K562 (cell line): ENCODE measurements around the gene DNAJB2. TPM values are rescaled to one million over a fixed set of nuclear protein-coding genes. Genes with fewer than 3 reads are reported as not detected.

Source experiments
- ATAC-seq: fragments of 200-7000 bp; cut with Tn5 transposase; 3 replicates; pipeline ENCODE4 v1.9.1; 2020; ENCODE audit warnings: moderate library complexity
- BruUV-seq: library from RNA; stranded (reverse); fragments of 400-500 nt; replicated peaks from 2 replicates; lab custom pipeline; 2021; lab: Mats Ljungman, UMichigan
- CTCF ChIA-PET: fragments of 300-600 bp; formaldehyde crosslinking; extraction: SDS; loops from one replicate; lab custom pipeline; 2021; ENCODE audit warnings: low intra/inter-chr PET ratio; lab: Yijun Ruan, JAX
- POLR2A ChIA-PET: fragments of 300-600, 350-650 bp; sonication (Branson Sonifier 250); formaldehyde crosslinking; extraction: SDS; loops from one replicate; lab custom pipeline; 2021; ENCODE audit warnings: antibody characterized with exemption, inconsistent platforms; lab: Yijun Ruan, JAX
- DNase-seq, 4 experiments: peaks; one replicate each; pipeline versions ENCODE4 v3.0.0 to v3.0.0-alpha.2; 2011 to 2018; ENCODE audit warnings: low spot score in 3 of 4, mixed read lengths in 3 of 4; ENCODE audit errors: extremely low read depth in 1 of 4
- FAIRE-seq: peaks from 2 replicates; lab custom pipeline; 2011; peaks lifted over from hg19 to GRCh38; lab: Jason Lieb, UNC
- H2AFZ ChIP-seq: 2 replicates; pipeline ENCODE4 v1.6.0; 2011; ENCODE audit warnings: low read depth, low read length, control low read depth, inconsistent platforms
- H3K27ac ChIP-seq: fragments of 200-600 bp; 3 replicates; pipeline ENCODE4 v1.8.0; 2011; ENCODE audit warnings: low read depth, mild to moderate bottlenecking, control low read depth, inconsistent platforms, low read length, moderate library complexity, mixed read lengths; ENCODE audit errors: extremely low read depth
- H3K27me3 ChIP-seq, 2 experiments: fragments of 300-600 bp in 1 of 2; 2 replicates in 1 of 2; 3 replicates in 1 of 2; pipeline versions ENCODE4 v1.6.0 to v1.8.0; 2011; ENCODE audit warnings: inconsistent platforms in 2 of 2, low read length in 2 of 2, mild to moderate bottlenecking in 1 of 2, mixed read lengths in 1 of 2, moderate library complexity in 1 of 2; ENCODE audit not compliant: control insufficient read depth in 2 of 2, insufficient read depth in 2 of 2
- H3K36me3 ChIP-seq: fragments of 300-600 bp; 3 replicates; pipeline ENCODE4 v1.8.0; 2011; ENCODE audit warnings: mild to moderate bottlenecking, low read length, inconsistent platforms; ENCODE audit not compliant: control insufficient read depth, insufficient read depth
- H3K4me1 ChIP-seq, 2 experiments: fragments of 200-600 bp in 1 of 2; replicated peaks in 1 of 2; 2 replicates in 1 of 2; 3 replicates in 1 of 2; pipeline versions ENCODE4 v1.5.1 to v1.8.0; 2011; ENCODE audit warnings: inconsistent platforms in 2 of 2, low read length in 2 of 2, mild to moderate bottlenecking in 1 of 2, mixed read lengths in 1 of 2, moderate library complexity in 1 of 2; ENCODE audit not compliant: control insufficient read depth in 2 of 2, insufficient read depth in 2 of 2
- H3K4me2 ChIP-seq: 2 replicates; pipeline ENCODE4 v1.6.1; 2011; ENCODE audit warnings: low read length, control low read depth, inconsistent platforms, mixed read lengths; ENCODE audit not compliant: insufficient read depth
- H3K4me3 ChIP-seq: fragments of 200-600 bp; sonication (generic), shearing (Covaris generic); 2 replicates; pipeline ENCODE4 v1.5.1; 2016; ENCODE audit warnings: control low read depth, inconsistent platforms
- H3K79me2 ChIP-seq: fragments of 200-600 bp; 3 replicates; pipeline ENCODE4 v1.8.0; 2011; ENCODE audit warnings: low read length, inconsistent platforms; ENCODE audit not compliant: control insufficient read depth, insufficient read depth
- H3K9ac ChIP-seq, 2 experiments: 2 replicates each; pipeline versions ENCODE4 v1.6.0 to v1.6.1; 2011; ENCODE audit warnings: low read depth in 2 of 2, low read length in 2 of 2, control low read depth in 1 of 2, inconsistent platforms in 1 of 2, mild to moderate bottlenecking in 1 of 2, mixed read lengths in 1 of 2; ENCODE audit not compliant: insufficient read depth in 1 of 2
- H3K9me1 ChIP-seq: one replicate; pipeline ENCODE4 v1.6.0; 2011; ENCODE audit warnings: inconsistent platforms, mild to moderate bottlenecking, low read length, moderate library complexity; ENCODE audit not compliant: control insufficient read depth, insufficient read depth
- H3K9me3 ChIP-seq: replicated peaks from 2 replicates; pipeline ENCODE4 v1.5.1; 2011; ENCODE audit warnings: low read depth, low read length, inconsistent platforms; ENCODE audit not compliant: control insufficient read depth, insufficient read depth
- H4K20me1 ChIP-seq: replicated peaks from 2 replicates; pipeline ENCODE4 v1.6.1; 2011; ENCODE audit warnings: low read length, inconsistent platforms, mixed read lengths; ENCODE audit not compliant: control insufficient read depth, insufficient read depth
- ETV5 ChIP-seq: sonication (generic); formaldehyde crosslinking; IDR thresholded peaks from 2 replicates; pipeline ENCODE4 v1.4.0; 2020; ENCODE audit warnings: low read depth, mild to moderate bottlenecking, missing genetic modification reagents
- HMBOX1 ChIP-seq: sonication (generic); IDR thresholded peaks from 2 replicates; pipeline ENCODE4 v1.6.1; 2016
- POLR2G ChIP-seq: fragments of 200-400 bp; formaldehyde crosslinking; IDR thresholded peaks from 2 replicates; pipeline ENCODE4 v1.6.1; 2017; ENCODE audit warnings: low read depth, mild to moderate bottlenecking, antibody characterized with exemption, low read length, moderate library complexity
- RBFOX2 ChIP-seq: fragments of 200-400 bp; formaldehyde crosslinking; IDR thresholded peaks from 2 replicates; pipeline ENCODE4 v1.6.1; 2017; ENCODE audit warnings: low read depth, mild to moderate bottlenecking, low read length, moderate library complexity
- WGBS: fragments of 100-300 bp; shearing (Covaris generic); methylation state at CpG from one replicate; pipeline ENCODE4 v1.1.6; 2016; ENCODE audit warnings: low coverage, mixed read lengths; ENCODE audit not compliant: insufficient coverage; ENCODE audit errors: missing lambda C conversion rate; 5-methylcytosine and 5-hydroxymethylcytosine counted together
- in situ Hi-C: fragments of 300-500 bp; cut with MboI; formaldehyde crosslinking; loops from 4 replicates; pipeline ENCODE4 v1.15.0; 2018; ENCODE audit warnings: inconsistent platforms, mixed read lengths
- intact Hi-C: fragments of 100-400 bp; cut with micrococcal nuclease; formaldehyde crosslinking; loops from 2 replicates; pipeline ENCODE4 v1.14.2; 2022
- polyA plus RNA-seq, 8 experiments: library from polyadenylated mRNA; depleted of rRNA in 4 of 8; stranded (reverse) in 5 of 8; unstranded in 3 of 8; fragments of >200 nt; fragmentation: Nextera tagmentation in 2 of 8; fragmentation: Illumina TruSeq in 1 of 8; extraction: Ambion mirVana in 2 of 8; extraction: Trizol in 1 of 8; gene quantifications; 2 replicates each; pipeline versions ENCODE4 v1.2.1 to v1.2.3, GENCODE V29; 2011 to 2014; ENCODE audit warnings: inconsistent platforms in 1 of 8, missing spikeins in 1 of 8
- total RNA-seq, 7 experiments: library from RNA; depleted of rRNA in 6 of 7; stranded (reverse); fragments of >200 nt in 6 of 7; fragmentation: Illumina TruSeq in 2 of 7; extraction: Trizol in 2 of 7; gene quantifications; 2 replicates each; pipeline versions ENCODE4 v1.2.1 to v1.2.3, GENCODE V29; 2011 to 2021; ENCODE audit warnings: low replicate concordance in 1 of 7

Gene DNAJB2
- total and polyA plus RNA-seq, 9 of the 15 experiments (the other 6 are each of a cell fraction or from before 2014, with no cell fraction given): 0.08 to 3.0 (median 2.2) TPM; not detected in 1

- peaks cover 27 to 58% of the 10 kb centered on the region in 2 experiments; a peak in 4 of 5 replicates for H3K4me1 ChIP-seq
- FAIRE-seq: no peak
Measured at GRCh38 chr2:219250049-219250781, 29.0 kb upstream of the DNAJB2 start.

More at GRCh38 chr2:219250049-219250781, 29.0 kb upstream of the DNAJB2 start:
- no peak overlapping the region for H3K4me3 ChIP-seq
- no peaks in the 10 kb centered on the region for H3K9me1 ChIP-seq
- intact Hi-C loops (no loop called here), in situ Hi-C loops (no loop called here)
- 0 out of 5 replicates have a peak, but pooled peaks cover 0 to 4% of the 10 kb centered on the region in 2 experiments for H3K27me3 ChIP-seq
- peaks cover 57% of the 10 kb centered on the region for H3K36me3 ChIP-seq
- H3K9me3 ChIP-seq: no peaks in the 10 kb centered on the region
- no TSS peak for BruUV-seq
- TF ChIP-seq POLR2G: peak; percentile 60
- no peak for TF ChIP-seq HMBOX1
- peak; percentile 45; the same call in 1 of the 2 replicates for TF ChIP-seq RBFOX2
- no peak for TF ChIP-seq ETV5 (CRISPR knock-in tag)
- H4K20me1 ChIP-seq: 0 out of 2 replicates have a peak, but pooled peaks cover 3% of the 10 kb centered on the region
- DNase-seq (no peak), ATAC-seq (no peak)
- no peak overlapping the region; the same call in 2 of the 3 replicates for H3K27ac ChIP-seq
- no peak overlapping the region for H3K9ac ChIP-seq
- H3K4me2 ChIP-seq: no peak overlapping the region
- ChIA-PET CTCF (no interaction called here), POLR2A (interaction anchor here (0.5 to 3.4 kb wide), 11 partner anchors 8 to 180 kb away, joined by 3 to 22 read pairs (median 4); partner anchors contain the start of genes ABCB6, ANKZF1, ATG9A and DNAJB2)
- 90% methylated on average over 18 of the region's 22 CpGs for WGBS
- no peak overlapping the region for H2AFZ ChIP-seq
- peaks cover 40% of the 10 kb centered on the region for H3K79me2 ChIP-seq
